GM19043 (cell line): ENCODE data around the gene KRT78.

ENCODE experiments used
- ATAC-seq: cut with Tn5 transposase; IDR thresholded peaks from one replicate; pipeline ENCODE4 v1.9.1; 2021; ENCODE audit warnings: low read depth; ENCODE audit not compliant: unreplicated experiment

KRT78 gene

DNA sequence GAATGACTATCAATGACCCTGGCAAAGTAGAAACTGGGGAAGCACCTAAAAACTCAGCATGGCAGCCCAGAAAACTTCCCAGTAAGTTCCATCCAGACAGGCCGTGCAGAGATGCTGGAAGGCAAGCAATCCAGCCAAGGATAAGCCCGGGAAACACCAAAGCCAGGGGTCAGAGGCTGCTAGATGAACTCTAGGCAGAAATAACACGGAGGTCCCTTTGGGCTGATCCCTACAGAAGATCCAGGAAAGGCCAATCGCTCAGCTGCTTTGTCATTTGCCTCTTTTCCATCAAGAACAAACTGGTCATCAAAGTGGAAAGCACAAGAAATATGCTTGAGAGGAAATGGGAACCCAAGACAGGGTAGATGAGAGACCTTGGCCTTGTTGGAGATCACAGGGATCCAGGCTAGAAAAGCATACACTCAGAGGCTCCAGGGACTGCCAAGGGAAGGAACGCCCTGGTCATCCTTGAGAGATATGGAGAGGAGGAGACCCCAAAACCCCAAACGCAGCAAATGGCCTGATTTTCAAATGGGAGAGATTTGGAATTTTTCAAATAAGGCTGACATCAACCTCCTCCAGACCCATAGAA is 21.2 kb downstream of the KRT78 start:
- no peak for ATAC-seq

DNA sequence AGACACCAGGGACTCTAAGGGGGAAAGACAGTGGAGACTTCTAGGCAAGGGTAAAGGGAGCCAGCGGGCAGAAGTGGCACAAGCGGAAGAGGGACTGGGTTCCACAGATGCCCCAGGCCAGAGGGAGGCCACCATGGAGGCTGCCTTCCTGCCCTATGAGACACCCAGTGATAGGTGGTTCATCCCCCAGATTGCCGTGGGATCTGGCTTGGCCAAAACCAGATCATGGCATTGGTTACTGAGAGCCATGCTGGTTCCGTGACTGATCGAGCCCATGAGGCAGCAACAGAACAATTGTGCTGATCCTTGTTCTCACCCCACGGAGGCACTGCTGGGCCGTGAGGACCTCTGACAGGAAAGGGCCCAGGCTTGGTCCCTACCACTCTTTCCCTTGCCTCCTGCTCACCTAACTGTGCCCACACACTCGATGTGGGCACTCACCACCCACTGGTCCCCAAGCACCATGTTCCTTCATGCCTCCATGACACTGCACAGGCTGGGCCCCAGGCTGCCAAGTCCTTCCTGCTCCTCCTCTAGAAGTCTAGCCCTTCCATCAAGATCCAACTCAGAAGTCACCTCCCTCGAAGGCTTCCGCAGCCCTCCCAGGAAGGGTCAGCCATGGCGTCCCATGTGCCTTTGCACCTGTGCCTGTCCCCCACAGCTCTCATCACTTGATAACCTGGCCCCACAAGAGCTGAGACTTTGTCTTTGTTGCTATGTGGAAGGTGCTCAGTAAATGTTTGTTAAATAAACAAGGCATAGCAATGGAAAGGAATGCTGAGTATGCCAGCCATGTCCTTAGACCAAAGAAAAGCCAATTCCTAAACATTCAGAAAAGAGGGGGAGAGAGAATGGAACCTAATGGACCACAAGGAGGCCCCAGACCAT is 21.9 kb downstream of the KRT78 start:
- no peak for ATAC-seq

DNA sequence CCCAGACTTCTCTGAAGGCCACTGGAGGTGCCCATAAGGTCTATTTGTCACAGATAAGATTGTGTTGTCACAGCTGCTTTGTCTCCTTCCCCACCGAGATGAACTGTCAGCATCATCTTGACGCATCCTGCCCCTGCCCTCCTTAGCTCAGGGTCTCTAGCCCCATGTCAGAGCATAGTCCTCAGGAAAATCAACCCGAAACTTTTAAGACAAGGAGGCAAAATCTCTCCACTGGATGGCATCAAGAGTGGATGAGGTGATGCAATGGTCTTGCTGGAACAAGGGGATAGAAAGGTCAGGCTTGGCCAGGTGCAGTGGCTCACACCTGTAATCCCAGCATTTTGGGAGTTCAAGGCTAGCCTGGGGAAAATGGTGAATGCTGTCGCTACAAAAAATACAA is 22.8 kb downstream of the KRT78 start:
- no peak for ATAC-seq

GRCh38 chr12:52824741-52825410 is 23.9 kb downstream of the KRT78 start:
- no peak for ATAC-seq

DNA sequence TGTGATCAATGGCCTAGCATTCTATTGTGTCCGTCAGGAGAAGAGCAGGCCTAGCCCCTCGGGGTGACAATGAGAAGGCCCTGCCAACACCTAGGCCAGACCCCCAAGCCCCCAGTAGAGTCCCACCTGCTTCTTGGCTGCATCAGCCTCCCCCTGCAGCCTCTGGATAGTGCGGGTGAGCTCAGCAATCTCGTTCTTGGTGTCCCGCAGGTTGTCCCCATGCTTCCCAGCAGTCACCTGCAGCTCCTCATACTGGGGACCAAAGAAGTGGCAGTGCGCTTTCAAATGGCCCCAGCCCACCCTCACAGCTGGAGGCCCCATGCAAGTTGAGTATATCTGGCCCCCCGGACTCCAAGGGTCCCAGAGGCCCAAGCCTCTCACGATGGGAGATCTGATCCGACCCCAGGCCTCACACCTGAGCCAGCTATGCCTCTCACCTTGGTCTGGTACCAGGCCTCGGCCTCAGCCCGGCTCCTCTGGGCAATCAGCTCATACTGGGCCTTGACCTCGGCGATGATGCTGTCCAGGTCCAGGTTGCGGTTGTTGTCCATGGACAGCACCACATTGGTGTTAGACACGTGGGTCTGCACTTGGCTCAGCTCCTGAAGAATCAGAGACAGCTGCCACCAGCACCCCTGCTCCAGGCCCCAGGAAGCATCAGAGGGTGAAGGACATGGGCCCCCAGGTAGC is 24.9 kb downstream of the KRT78 start:
- no peak for ATAC-seq

GRCh38 chr12:52822771-52823510 is 25.9 kb downstream of the KRT78 start:
- ATAC-seq, result no peak

GRCh38 chr12:52821826-52822660 is 26.8 kb downstream of the KRT78 start:
- ATAC-seq, result no peak

GRCh38 chr12:52821071-52821730 is 27.6 kb downstream of the KRT78 start:
- ATAC-seq, result no peak

DNA sequence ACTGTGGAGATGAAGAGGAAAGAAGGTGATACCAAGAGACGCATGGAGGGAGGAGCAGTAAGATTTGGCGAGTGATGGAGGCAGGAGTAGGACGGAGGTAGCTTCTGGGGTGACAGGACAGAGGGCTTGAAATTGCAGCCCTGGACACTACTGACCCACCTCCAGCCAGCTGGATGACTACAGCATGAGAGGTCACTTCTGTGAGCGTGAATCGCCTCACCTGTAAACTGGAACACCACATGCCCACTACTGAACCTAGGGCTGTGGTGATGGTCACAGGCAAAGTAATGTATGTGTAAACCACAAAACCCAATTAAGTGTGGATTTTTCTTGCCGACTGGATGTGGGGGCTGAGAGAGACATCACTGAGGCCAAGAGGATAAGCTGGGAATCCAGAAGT is 28.3 kb downstream of the KRT78 start:
- no peak for ATAC-seq

- ATAC-seq, result no peak
These were observed 28.9 kb downstream of the KRT78 start for GRCh38 chr12:52819731-52820510.

GRCh38 chr12:52818887-52819420 is 29.8 kb downstream of the KRT78 start:
- no peak for ATAC-seq

DNA sequence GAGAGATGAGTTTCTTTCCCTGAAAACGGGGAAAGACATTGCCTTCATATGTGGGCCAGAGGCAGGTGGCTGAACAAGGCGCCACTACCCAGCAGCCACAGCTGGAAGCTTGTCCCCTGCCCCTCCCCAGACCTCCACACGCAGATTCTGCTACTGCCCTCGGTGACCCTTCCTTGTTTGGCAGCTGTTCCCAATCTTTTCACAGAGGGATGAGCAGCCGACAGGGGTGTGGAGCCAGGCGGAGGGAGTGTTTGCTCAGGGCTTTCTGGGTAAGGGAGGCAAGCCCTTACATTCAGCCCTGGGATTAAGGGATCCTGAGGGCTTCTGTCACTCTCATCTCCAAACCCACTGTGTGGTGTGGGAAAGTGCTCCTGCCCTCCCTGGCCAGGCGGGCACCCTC is 30.4 kb downstream of the KRT78 start:
- no peak for ATAC-seq

DNA sequence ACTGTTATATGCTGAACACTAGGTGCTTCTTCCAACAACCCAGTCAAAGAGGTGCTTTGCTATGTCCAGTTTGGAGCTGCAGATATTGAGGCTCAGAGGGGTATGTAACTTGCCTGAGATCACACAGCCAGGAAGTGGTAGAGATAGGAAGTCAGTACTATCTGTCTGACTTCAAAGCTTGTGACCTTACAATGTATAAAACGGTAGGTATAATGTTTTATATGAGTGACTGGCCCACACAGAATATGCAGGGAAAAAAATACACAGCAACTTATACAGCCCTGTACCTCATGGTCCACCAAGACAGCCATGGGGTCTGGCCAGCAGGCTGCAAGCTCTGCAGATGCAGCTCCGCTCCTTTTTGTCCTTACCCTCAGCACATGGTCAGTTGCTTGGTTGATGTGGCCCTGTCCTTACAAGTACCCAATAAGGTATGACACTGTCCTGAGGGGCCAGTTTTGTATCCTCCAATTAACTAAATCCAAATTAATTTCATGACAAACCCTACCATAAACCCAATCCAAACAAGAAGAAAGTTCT is 31.0 kb downstream of the KRT78 start:
- no peak for ATAC-seq

DNA sequence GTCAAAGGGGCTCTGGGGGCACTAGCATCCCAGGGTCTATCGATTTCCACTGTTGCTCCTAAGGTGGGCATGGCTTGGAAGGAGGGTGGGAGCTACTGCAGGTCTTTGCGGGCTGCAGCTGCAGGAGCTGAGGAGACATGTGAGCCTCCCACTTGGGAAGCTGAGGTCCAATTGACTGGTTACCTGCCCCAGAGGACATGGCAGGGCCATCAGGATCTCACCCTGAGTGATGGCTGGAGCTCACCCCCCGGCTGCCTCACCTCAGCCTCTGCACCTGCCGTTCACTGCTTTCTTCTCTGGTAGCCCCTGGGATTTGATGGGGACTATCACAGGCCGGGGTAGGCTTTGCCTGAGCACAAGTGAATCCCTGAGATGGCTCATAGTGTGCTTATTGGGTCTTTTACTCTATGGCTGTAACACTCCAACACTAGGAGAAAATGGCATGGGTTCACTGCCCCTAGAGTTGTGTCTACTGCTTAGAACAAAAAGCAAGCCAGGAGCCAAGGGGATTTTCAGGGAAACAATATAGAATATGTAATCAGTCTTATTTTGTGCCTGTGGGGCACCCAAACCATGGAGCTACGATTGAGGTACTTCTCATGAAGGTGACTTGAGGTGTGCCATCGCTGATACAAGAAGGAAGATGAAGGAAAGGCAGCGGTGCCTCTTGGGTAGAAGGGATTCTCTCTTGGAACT is 31.6 kb downstream of the KRT78 start:
- ATAC-seq, result no peak

DNA sequence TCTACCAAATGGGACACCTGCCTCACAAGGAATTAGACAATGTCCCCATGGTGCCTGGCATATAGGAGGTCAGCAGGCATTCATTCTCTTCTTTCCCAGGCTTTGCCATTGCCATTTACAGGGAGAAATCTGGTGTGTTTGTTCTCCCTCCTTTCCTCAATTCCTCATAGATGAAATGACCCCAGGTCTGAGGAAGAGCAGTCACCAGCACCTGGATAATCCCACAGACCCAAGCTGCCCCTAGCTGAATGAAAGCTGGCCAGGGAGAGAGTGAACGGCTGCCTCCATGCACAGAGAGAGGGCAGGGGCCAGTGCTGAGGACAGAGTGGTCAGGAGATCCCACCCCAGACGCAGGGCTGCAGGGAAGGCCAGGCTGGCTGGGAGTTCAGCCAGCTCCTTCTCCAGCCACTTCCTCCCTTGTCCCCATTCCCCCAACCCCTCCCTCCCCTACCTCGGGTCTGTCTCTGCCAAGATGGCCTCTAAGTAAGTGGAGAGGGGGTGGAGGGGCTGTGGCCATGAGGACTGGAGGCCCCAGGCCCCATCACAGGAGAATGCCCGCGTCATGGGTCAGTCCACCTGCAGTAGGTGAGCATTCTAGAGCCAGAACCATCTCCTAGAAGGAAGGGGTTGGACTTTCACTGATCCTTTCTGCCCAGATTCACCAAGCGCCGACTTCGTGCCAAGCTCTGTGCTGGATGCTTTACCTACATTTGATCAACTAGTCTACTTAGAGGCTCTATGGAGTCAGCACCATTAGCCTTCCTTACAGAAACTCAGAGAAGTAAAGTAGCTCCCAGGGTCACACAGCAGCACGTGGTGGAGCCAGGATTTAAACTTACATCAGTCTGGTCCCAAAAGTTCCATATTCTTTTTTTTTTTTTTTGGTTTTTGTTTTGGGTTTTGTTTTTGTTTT is 32.9 kb downstream of the KRT78 start:
- no peak for ATAC-seq

GRCh38 chr12:52815161-52815560 is 33.6 kb downstream of the KRT78 start:
- ATAC-seq, result no peak
